ENCODE results near the gene GDAP1L1. TPM values are rescaled to one million over a fixed set of nuclear protein-coding genes. Genes with fewer than 3 reads are reported as not detected.

GDAP1L1 gene
- total and polyA plus RNA-seq, 4 donors, result not detected

- WGBS, result 91% methylated on average over 4 of the region's 4 CpGs
- DNase-seq (ENCODE audit: low spot score), result no peak
- no peak for TF ChIP-seq RXRA (IDR thresholded peaks at IDR 0.05)
- no peak for TF ChIP-seq CTCF (IDR thresholded peaks at IDR 0.05; ENCODE audit: low read depth, low read length, missing input control)
- Histone ChIP-seq H3K9ac (ENCODE audit: low read depth in 1 of 2, low read length in 2 of 2) (no peak overlapping the region), H3K27me3 (ENCODE audit: control insufficient read depth in 4 of 4, insufficient read depth in 4 of 4, low read length in 3 of 4) (no peaks in the 10 kb centered on the region), H3K27ac (ENCODE audit: low read depth in 1 of 2, low read length in 2 of 2) (no peak overlapping the region), H3K4me3 (ENCODE audit: low read depth in 1 of 3, low read length in 3 of 3) (no peak overlapping the region), H3K36me3 (ENCODE audit: control insufficient read depth in 4 of 4, insufficient read depth in 3 of 4, low read depth in 1 of 4, low read length in 3 of 4) (peaks cover 13 to 58% (median 48%) of the 10 kb centered on the region in 4 donors), H3K9me3 (ENCODE audit: control insufficient read depth in 4 of 4, low read length in 3 of 4) (no peaks in the 10 kb centered on the region), H3K4me1 (ENCODE audit: control insufficient read depth in 4 of 4, insufficient read depth in 4 of 4, low read length in 3 of 4) (no peaks in the 10 kb centered on the region)
Measured at GRCh38 chr20:44198872-44199271, 48.2 kb upstream of the GDAP1L1 start.

- Histone ChIP-seq H3K4me1 (ENCODE audit: control insufficient read depth in 4 of 4, insufficient read depth in 4 of 4, low read length in 3 of 4) (no peaks in the 10 kb centered on the region), H3K36me3 (ENCODE audit: control insufficient read depth in 4 of 4, insufficient read depth in 3 of 4, low read depth in 1 of 4, low read length in 3 of 4) (peaks cover 13 to 63% (median 49%) of the 10 kb centered on the region in 4 donors), H3K4me3 (ENCODE audit: low read depth in 1 of 3, low read length in 3 of 3) (no peak overlapping the region), H3K9ac (ENCODE audit: low read depth in 1 of 2, low read length in 2 of 2) (no peak overlapping the region), H3K9me3 (ENCODE audit: control insufficient read depth in 4 of 4, low read length in 3 of 4) (no peaks in the 10 kb centered on the region), H3K27me3 (ENCODE audit: control insufficient read depth in 4 of 4, insufficient read depth in 4 of 4, low read length in 3 of 4) (no peaks in the 10 kb centered on the region), H3K27ac (ENCODE audit: low read depth in 1 of 2, low read length in 2 of 2) (no peak overlapping the region)
- no peak for TF ChIP-seq REST (IDR thresholded peaks at IDR 0.05)
- TF ChIP-seq EGR1 (IDR thresholded peaks at IDR 0.05; ENCODE audit: low read depth in 2 of 2), result no peak
- TF ChIP-seq RXRA (IDR thresholded peaks at IDR 0.05), result no peak
- no peak for TF ChIP-seq HNF4G (IDR thresholded peaks at IDR 0.05)
- TF ChIP-seq TAF1 (conservative IDR thresholded peaks at IDR 0.05), result no peak
- TF ChIP-seq NR2F2 (IDR thresholded peaks at IDR 0.05), result no peak
- TF ChIP-seq GABPA (IDR thresholded peaks at IDR 0.05 in 1 of 2, conservative IDR thresholded peaks at IDR 0.05 in 1 of 2), result no peak
- no peak for TF ChIP-seq FOXA1 (IDR thresholded peaks at IDR 0.05)
- TF ChIP-seq ZBTB33 (IDR thresholded peaks at IDR 0.05), result no peak
- WGBS, result 97% methylated on average over 4 of the region's 4 CpGs
- no peak for DNase-seq (ENCODE audit: low spot score)
Measured at GRCh38 chr20:44199877-44200276, 47.2 kb upstream of the GDAP1L1 start.

- TF ChIP-seq RAD21 (IDR thresholded peaks at IDR 0.05) (no peak), HNF4G (IDR thresholded peaks at IDR 0.05) (no peak), REST (IDR thresholded peaks at IDR 0.05) (no peak)
- no peaks in the 10 kb centered on the region for H3K4me1 ChIP-seq (ENCODE audit: control insufficient read depth in 4 of 4, insufficient read depth in 4 of 4, low read length in 3 of 4)
- no peak for DNase-seq (ENCODE audit: low spot score)
- no peak overlapping the region for H3K27ac ChIP-seq (ENCODE audit: low read depth in 1 of 2, low read length in 2 of 2)
- H3K4me3 ChIP-seq (ENCODE audit: low read depth in 1 of 3, low read length in 3 of 3), result no peak overlapping the region
- no peaks in the 10 kb centered on the region for H3K27me3 ChIP-seq (ENCODE audit: control insufficient read depth in 4 of 4, insufficient read depth in 4 of 4, low read length in 3 of 4)
- peaks cover 13 to 65% (median 53%) of the 10 kb centered on the region in 4 donors for H3K36me3 ChIP-seq (ENCODE audit: control insufficient read depth in 4 of 4, insufficient read depth in 3 of 4, low read depth in 1 of 4, low read length in 3 of 4)
- WGBS, result 89% methylated on average over 4 of the region's 4 CpGs
- H3K9ac ChIP-seq (ENCODE audit: low read depth in 1 of 2, low read length in 2 of 2), result no peak overlapping the region
- H3K9me3 ChIP-seq (ENCODE audit: control insufficient read depth in 4 of 4, low read length in 3 of 4), result no peaks in the 10 kb centered on the region
Measured at GRCh38 chr20:44200371-44200770, 46.7 kb upstream of the GDAP1L1 start.
